Ectodermal cell (in vitro differentiated cells): ENCODE measurements around the gene CFAP119. TPM values are rescaled to one million over a fixed set of nuclear protein-coding genes. Genes with fewer than 3 reads are reported as not detected.
"Not testable (repeated sequence)": the region's sequence is repeated elsewhere in the genome, so short reads cannot be mapped to it uniquely, and the experiment has no call there.

Experiments used
- H3K27ac ChIP-seq: 2 replicates; pipeline ENCODE4 v1.7.0; 2013; ENCODE audit warnings: mild to moderate bottlenecking, low read depth, low read length; ENCODE audit not compliant: insufficient read depth, poor library complexity, severe bottlenecking
- H3K27me3 ChIP-seq: 2 replicates; pipeline ENCODE4 v1.7.0; 2013; ENCODE audit warnings: mild to moderate bottlenecking, low read length; ENCODE audit not compliant: insufficient read depth, control insufficient read depth, poor library complexity, severe bottlenecking
- H3K36me3 ChIP-seq: one replicate; pipeline ENCODE4 v1.7.0; 2013; ENCODE audit warnings: low read length; ENCODE audit not compliant: control insufficient read depth, insufficient read depth
- H3K4me1 ChIP-seq: one replicate; pipeline ENCODE4 v1.7.0; 2013; ENCODE audit warnings: low read length; ENCODE audit not compliant: control insufficient read depth, insufficient read depth
- H3K4me3 ChIP-seq: 2 replicates; pipeline ENCODE4 v1.7.0; 2013; ENCODE audit warnings: low read depth, low read length, control low read depth; ENCODE audit not compliant: insufficient read depth
- H3K9me3 ChIP-seq: 2 replicates; pipeline ENCODE4 v1.7.0; 2013; ENCODE audit warnings: mild to moderate bottlenecking, low read length, moderate library complexity; ENCODE audit not compliant: control insufficient read depth
- WGBS, 2 experiments: methylation state at CpG; one replicate each; pipeline ENCODE4 v1.1.7; 2013; ENCODE audit warnings: missing lambda C conversion rate in 2 of 2; 5-methylcytosine and 5-hydroxymethylcytosine counted together
- polyA plus RNA-seq, 4 experiments: library from polyadenylated mRNA; stranded (reverse); fragments of 50-300 nt; gene quantifications; one replicate each; pipeline ENCODE4 v1.2.3, GENCODE V29; 2013

Gene CFAP119
- polyA plus RNA-seq (2013, experiment 1 of 4): 7.8 TPM
- polyA plus RNA-seq (2013, experiment 2 of 4): 7.3 TPM
- 5.2 TPM for polyA plus RNA-seq (2013, experiment 3 of 4)
- 5.8 TPM for polyA plus RNA-seq (2013, experiment 4 of 4)

DNA sequence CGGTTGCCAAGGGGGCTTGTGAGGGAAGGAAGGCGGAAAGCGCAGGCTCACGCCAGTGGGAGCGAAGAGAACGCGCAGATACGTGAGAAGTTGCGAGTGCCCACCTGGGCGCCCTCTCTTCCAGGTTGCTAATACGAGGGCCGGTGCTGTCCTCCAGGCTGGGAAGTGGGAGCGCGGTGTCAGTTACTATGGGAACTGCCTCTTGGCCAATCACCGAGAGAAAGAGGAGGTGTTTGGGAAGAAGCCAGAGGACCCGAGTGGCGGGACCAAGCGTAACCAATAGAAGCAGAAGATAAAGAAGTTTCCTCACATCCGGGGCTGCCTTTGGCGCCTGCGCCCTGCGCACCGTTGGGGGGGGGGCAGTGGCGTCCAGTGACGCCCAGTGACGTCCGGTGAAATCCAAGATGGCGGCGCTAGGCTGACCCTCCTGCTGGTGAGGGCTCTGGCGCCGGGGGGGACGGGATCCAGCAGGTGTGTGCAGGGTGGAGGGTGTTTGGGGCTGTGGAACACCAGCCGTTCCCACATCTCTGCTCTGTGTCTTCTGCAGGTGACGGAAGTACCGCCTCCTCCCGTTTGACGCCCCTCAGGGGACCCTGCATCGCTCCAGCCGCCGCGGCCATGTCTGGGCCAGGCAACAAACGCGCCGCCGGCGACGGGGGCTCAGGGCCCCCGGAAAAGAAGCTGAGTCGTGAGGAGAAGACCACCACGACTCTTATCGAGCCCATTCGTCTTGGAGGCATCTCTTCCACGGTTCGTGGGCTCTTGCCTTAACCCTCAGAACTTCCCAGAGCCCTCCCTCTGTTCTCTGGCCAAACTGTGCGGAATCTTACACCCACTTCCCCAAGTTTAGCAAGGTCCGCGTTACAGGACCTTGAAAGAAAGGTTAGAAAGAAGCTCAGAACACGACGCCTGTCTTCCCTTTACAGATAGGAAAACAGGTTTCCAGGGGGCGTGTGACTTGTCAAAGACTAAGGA, at the start of gene CFAP119, which contains the start of gene RNF40:
TSS of gene CFAP119 (minus strand) at position 135 of the 975 bp plus-strand sequence. CDS start 314 bp downstream, outside the sequence.
TSS of gene RNF40 (plus strand) at position 395 of the 975 bp plus-strand sequence. CDS start at position 619, 224 bp downstream.
- Histone ChIP-seq H3K27me3 (no peaks in the 10 kb centered on the region), H3K9me3 (no peaks in the 10 kb centered on the region), H3K4me3 (peak within 1 kb of the TSS; percentile 89), H3K36me3 (peaks cover 37% of the 10 kb centered on the region), H3K27ac (peak within 1 kb of the TSS; percentile 64), H3K4me1 (peaks cover 9% of the 10 kb centered on the region)
- 2% methylated on average over 60 of the region's 60 CpGs for WGBS, 2 experiments

DNA sequence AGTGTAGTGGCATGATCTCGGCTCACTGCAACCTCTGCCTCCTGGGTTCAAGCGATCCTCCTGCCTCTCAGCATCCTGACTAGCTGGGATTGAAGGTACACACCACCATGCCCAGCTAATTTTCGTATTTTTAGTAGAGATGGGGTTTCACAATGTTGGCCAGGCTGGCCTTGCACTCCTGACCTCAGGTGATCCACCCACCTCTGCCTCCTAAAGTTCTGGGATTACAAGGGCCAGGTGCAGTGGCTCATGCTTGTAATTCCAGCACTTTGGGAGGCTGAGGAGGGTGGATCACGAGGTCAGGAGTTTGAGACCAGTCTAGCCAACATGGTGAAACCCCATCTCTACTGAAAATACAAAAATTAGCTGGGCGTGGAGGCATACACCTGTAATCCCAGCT, 47.8 kb upstream of the CFAP119 start:
- not testable (repeated sequence) for H3K36me3 ChIP-seq, H3K4me1 ChIP-seq, H3K4me3 ChIP-seq, H3K9me3 ChIP-seq, H3K27ac ChIP-seq
- H3K27me3 ChIP-seq: peaks cover 33% of the 10 kb centered on the region
- WGBS, 2 experiments: 72 to 73% methylated on average over 5 of the region's 5 CpGs

DNA sequence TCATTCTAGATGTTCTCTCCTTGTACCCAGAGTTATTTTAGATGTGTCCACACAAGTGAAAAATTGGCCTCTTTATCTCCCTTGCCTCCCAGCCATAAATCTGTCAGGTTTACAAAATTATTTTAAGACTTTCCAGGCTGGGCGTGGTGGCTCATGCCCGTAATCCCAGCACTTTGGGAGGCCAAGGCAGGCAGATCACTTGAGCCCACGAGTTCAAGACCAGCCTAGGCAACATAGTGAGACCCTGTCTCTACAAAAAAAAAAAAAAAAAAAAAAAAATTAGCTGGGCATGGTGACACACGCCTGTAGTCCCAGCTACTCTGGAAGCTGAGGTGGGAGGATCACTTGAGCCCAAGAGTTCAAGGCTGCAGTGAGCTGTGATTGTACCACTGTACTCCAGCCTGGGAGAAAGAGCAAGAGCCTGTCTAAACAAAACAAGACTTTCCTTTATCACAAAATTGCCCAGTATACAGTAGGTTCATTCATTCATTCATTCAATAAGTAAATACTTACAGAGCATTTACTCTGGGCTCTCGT, 47.1 kb upstream of the CFAP119 start:
- WGBS, 2 experiments: 74 to 80% methylated on average over 5 of the region's 5 CpGs
- peaks cover 33% of the 10 kb centered on the region for H3K27me3 ChIP-seq
- not testable (repeated sequence) for H3K9me3 ChIP-seq, H3K4me3 ChIP-seq, H3K4me1 ChIP-seq, H3K27ac ChIP-seq, H3K36me3 ChIP-seq

DNA sequence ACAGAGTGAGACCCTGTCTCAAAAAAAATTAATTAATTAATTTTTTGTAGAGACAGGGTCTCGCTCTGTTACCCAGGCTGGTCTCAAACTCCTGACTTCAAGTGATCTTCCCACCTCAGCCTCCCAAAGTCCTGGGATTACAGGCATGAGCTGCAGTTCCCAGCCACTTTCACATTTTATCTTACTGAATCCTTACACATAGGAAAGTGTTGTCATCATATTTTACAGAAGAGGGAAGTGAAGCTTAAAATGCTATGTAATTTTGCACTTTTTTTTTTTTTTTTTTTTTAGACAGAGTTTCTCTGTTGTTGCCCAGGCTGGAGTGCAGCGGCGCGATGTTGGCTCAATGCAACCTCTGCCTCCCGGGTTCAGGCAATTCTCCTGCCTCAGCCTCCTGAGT, 46.3 kb upstream of the CFAP119 start:
- 95 to 98% methylated on average over 5 of the region's 5 CpGs for whole genome bisulfite sequencing, 2 experiments
- Histone ChIP-seq H3K9me3 (no peaks in the 10 kb centered on the region), H3K4me1 (no peaks in the 10 kb centered on the region), H3K36me3 (no peaks in the 10 kb centered on the region), H3K4me3 (no peak overlapping the region), H3K27me3 (peaks cover 35% of the 10 kb centered on the region), H3K27ac (no peak overlapping the region)

DNA sequence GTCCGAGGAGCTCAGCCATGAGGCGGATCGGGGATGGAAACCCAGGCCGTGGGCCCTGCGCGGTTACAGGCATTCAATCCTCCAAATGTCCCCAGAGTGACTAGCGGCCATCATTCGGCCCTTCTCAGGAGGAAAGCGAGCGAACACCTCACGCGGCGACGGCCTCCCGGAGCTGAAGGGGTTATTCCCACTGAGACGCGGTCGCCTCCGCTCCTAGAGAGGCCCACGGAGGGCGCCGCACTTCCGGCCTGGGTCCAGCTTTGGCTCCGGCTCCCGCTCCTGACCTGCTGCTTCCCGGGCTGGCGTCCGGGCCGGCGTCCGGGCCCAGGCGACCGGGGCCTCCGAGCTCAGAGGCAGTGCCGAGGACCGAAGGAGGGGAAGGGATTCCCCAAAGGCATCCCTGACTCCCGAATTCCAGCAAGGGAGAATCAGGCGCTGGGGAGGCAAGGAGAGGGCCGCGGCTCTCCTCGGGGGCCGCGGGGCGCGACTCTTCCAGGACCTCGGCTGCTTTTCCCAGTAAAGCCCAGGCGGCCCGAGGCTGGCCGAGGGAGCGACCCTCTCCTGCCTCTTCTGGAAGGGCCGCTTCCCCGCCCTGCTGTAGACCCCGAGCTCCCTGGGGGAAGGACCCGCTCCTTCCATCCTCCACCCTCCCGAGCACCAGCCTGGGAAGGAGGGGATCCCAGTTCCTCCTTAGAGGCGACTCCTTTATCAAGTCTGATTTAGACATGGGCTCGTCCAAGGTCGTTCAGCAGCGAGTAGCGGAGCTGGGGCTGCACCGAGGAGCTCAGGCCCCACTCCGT, 43.7 kb upstream of the CFAP119 start:
- no peaks in the 10 kb centered on the region for H3K4me1 ChIP-seq
- H3K4me3 ChIP-seq: peak overlapping the region; percentile 65
- H3K9me3 ChIP-seq: no peaks in the 10 kb centered on the region
- no peak overlapping the region for H3K27ac ChIP-seq
- H3K36me3 ChIP-seq: no peaks in the 10 kb centered on the region
- peaks cover 25% of the 10 kb centered on the region for H3K27me3 ChIP-seq
- WGBS, 2 experiments: 3% methylated on average over 62 of the region's 62 CpGs

DNA sequence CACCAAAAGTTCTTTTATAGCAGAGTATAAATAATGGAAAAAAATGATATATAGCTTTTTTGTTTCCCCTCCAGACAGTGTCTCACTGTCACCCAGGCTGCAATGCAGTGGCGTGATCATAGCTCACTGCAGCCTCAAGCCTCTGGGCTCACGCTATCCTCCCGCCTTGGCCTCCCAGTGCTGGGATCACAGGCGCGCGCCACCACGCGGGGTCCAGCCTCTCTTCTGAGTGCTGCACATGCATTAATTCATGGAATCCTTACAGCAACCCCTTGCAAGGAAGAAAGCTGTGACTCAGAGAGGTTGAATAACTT, 43.2 kb upstream of the CFAP119 start:
- H3K4me1 ChIP-seq: no peaks in the 10 kb centered on the region
- H3K4me3 ChIP-seq: peak overlapping the region; percentile 65
- H3K27ac ChIP-seq: no peak overlapping the region
- no peaks in the 10 kb centered on the region for H3K36me3 ChIP-seq
- no peaks in the 10 kb centered on the region for H3K9me3 ChIP-seq
- 73% methylated on average over 8 of the region's 8 CpGs for WGBS, 2 experiments
- peaks cover 27% of the 10 kb centered on the region for H3K27me3 ChIP-seq

DNA sequence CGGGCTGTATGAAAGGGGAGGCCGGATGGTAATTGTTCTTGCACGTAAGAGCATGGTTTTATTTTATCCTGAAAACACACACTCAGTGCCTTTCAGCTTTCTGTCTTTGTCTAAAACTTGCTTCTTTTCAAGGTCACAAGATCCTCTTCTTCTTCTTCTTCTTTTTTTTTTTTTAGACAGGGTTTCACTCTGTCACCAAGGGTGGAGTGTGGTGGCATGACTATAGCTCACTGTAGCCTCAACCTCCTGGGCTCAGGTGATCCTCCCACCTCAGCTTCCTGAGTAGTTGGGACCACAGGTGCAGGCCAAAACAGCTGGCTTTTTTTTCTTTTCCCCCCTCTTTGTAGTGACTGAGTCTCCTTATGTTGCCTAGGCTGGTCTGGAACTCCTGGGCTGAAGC, 41.1 kb upstream of the CFAP119 start:
- no peaks in the 10 kb centered on the region for H3K4me1 ChIP-seq
- H3K27ac ChIP-seq: no peak overlapping the region
- WGBS, 2 experiments: 75 to 86% methylated on average over 3 of the region's 3 CpGs
- no peak overlapping the region for H3K4me3 ChIP-seq
- no peaks in the 10 kb centered on the region for H3K36me3 ChIP-seq
- peaks cover 30% of the 10 kb centered on the region for H3K27me3 ChIP-seq
- H3K9me3 ChIP-seq: no peaks in the 10 kb centered on the region

DNA sequence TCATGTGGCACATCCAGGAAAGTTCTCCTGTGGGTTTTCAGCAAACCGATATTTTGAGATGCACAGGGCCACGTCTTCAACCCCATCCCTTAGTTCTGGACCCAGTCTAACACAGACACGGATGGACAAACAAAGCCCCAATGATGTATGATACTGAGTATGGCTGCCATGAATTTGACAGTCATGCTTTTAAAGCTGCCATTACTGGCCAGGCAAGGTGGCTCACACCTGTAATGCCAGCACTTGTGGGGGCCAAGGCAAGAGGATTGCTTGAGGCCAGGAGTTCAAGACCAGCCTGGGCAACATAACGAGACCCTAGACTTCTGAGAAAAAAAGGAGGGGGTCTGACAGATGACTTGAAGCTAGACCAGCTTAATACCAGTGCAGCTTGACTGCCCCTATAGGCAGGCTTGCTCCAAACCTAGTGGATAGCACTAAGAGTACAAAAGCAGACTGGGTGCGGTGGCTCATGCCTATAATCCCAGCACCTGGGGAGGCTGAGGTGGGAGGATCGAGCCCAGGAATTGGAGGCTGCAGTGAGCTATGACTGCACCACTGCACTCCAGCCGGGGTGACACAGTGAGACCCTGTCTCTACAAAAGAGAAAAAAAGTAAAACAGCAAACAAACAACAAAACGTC, 35.9 kb upstream of the CFAP119 start:
- Histone ChIP-seq H3K36me3 (no peaks in the 10 kb centered on the region), H3K27ac (no peak overlapping the region), H3K27me3 (peaks cover 5% of the 10 kb centered on the region), H3K9me3 (no peaks in the 10 kb centered on the region), H3K4me1 (no peaks in the 10 kb centered on the region), H3K4me3 (no peak overlapping the region)
- WGBS, 2 experiments: 84 to 85% methylated on average over 8 of the region's 8 CpGs

DNA sequence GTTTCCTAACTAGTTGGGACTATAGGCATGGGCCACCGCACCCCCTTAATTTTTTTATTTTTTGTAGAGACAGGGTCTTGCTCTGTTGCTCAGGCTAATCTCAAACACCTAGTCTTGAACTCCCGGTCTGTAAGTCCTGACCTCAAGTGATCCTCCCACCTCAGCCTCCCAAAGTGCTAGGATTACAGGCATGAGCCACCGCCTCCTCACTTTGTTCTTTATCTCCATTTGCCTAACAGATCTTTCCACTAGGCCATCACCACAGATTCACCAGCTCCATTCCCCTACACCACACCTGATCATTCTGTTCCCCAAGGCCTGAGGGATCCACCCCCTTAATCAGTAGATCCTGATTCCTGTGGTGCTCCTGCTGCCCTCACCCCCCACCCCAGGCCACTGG, 32.8 kb upstream of the CFAP119 start:
- no peaks in the 10 kb centered on the region for H3K9me3 ChIP-seq
- no peak overlapping the region for H3K4me3 ChIP-seq
- WGBS, 2 experiments: 86 to 87% methylated on average over 3 of the region's 3 CpGs
- no peak overlapping the region for H3K27ac ChIP-seq
- no peaks in the 10 kb centered on the region for H3K4me1 ChIP-seq
- no peaks in the 10 kb centered on the region for H3K27me3 ChIP-seq
- H3K36me3 ChIP-seq: no peaks in the 10 kb centered on the region
